Measurements from ENCODE around the gene ABL2.
A peak's percentile ranks its signal among the peaks of the same experiment; 100 is the strongest.
"Not testable (repeated sequence)": the region's sequence is repeated elsewhere in the genome, so short reads cannot be mapped to it uniquely, and the experiment has no call there.

ABL2 gene

GRCh38 chr1:179137617-179138255, 91.7 kb downstream of the ABL2 start:
- DNase-seq: no peak

GRCh38 chr1:179135707-179136106, 93.8 kb downstream of the ABL2 start:
- DNase-seq: not testable (repeated sequence)

- not testable (repeated sequence) for DNase-seq
These were observed 94.3 kb downstream of the ABL2 start for GRCh38 chr1:179135168-179135567.

- no peak for DNase-seq
These were observed 99.6 kb downstream of the ABL2 start for GRCh38 chr1:179129702-179130473.

GRCh38 chr1:179128520-179128919, 101.0 kb downstream of the ABL2 start:
- DNase-seq: no peak

GRCh38 chr1:179127163-179127895, 102.1 kb downstream of the ABL2 start:
- no peak for DNase-seq

GRCh38 chr1:179126338-179127060, 103.0 kb downstream of the ABL2 start:
- DNase-seq: peak in 2 of 58 donors; percentile 22 to 27

- no peak for DNase-seq
These were observed 104.6 kb downstream of the ABL2 start for GRCh38 chr1:179124873-179125272.

GRCh38 chr1:179121159-179121938, 108.1 kb downstream of the ABL2 start:
- peak in 7 of 58 donors; percentile 8 to 48 (median 13) for DNase-seq

- no peak for DNase-seq
These were observed 108.7 kb downstream of the ABL2 start for GRCh38 chr1:179120736-179121135.

- no peak for DNase-seq
These were observed 110.0 kb downstream of the ABL2 start for GRCh38 chr1:179119513-179119912.

GRCh38 chr1:179115181-179115580, 114.3 kb downstream of the ABL2 start:
- DNase-seq: no peak

GRCh38 chr1:179108644-179109043, 120.8 kb downstream of the ABL2 start:
- no peak for DNase-seq

- no peak for DNase-seq
These were observed 121.5 kb downstream of the ABL2 start for GRCh38 chr1:179107706-179108629.

- DNase-seq: no peak
These were observed 124.1 kb downstream of the ABL2 start for GRCh38 chr1:179105393-179105792.

GRCh38 chr1:179104611-179105250, 124.7 kb downstream of the ABL2 start:
- no peak for DNase-seq

- no peak for DNase-seq
These were observed 125.5 kb downstream of the ABL2 start for GRCh38 chr1:179103999-179104398.

GRCh38 chr1:179101566-179101965, 127.9 kb downstream of the ABL2 start:
- DNase-seq: no peak

GRCh38 chr1:179099891-179100290, 129.6 kb downstream of the ABL2 start:
- DNase-seq: no peak

All from anterior cingulate cortex (tissue), 58 donors.